Measurements from ENCODE around the gene SYNE2. TPM values are rescaled to one million over a fixed set of nuclear protein-coding genes. Genes with fewer than 3 reads are reported as not detected.

The SYNE2 gene
- total and polyA plus RNA-seq, 2 of the 8 experiments (the other 6 are each of a cell fraction or from before 2014, with no cell fraction given), result 32.6 to 46.1 TPM

- CTCF ChIA-PET (ENCODE audit: partially characterized antibody), result interaction anchor here (1.1 kb wide), 1 partner anchor 119 kb away, joined by 3 read pairs; no protein-coding TSS in a partner anchor
- no peak for TF ChIP-seq RAD21 (IDR thresholded peaks at IDR 0.05 in 1 of 2, conservative IDR thresholded peaks at IDR 0.05 in 1 of 2; ENCODE audit: low read depth in 2 of 2, low read length in 2 of 2)
- TF ChIP-seq PHF8 (conservative IDR thresholded peaks at IDR 0.05; ENCODE audit: low read depth, low read length), result no peak
- TF ChIP-seq BCL11A (IDR thresholded peaks at IDR 0.05; ENCODE audit: low read depth in 2 of 2, low read length in 2 of 2), result no peak
- TF ChIP-seq SIX5 (IDR thresholded peaks at IDR 0.05; ENCODE audit: low read depth, low read length), result no peak
- TF ChIP-seq SAP30 (IDR thresholded peaks at IDR 0.05; ENCODE audit: insufficient read depth, insufficient replicate concordance, low read length), result no peak
- TF ChIP-seq ASH2L (IDR thresholded peaks at IDR 0.05; ENCODE audit: low read length), result no peak
- TF ChIP-seq MAFK (IDR thresholded peaks at IDR 0.05; ENCODE audit: low read depth, low read length), result no peak
- no peak for TF ChIP-seq POLR2AphosphoS5 (IDR thresholded peaks at IDR 0.05; ENCODE audit: low read depth, low read length)
- no peak for TF ChIP-seq TCF12 (IDR thresholded peaks at IDR 0.05; ENCODE audit: low read depth, low read length)
- TF ChIP-seq POU5F1 (IDR thresholded peaks at IDR 0.05; ENCODE audit: low read depth, low read length), result no peak
- no peak for TF ChIP-seq SIRT6 (IDR thresholded peaks at IDR 0.05; ENCODE audit: low read length)
- no peak for TF ChIP-seq CREB1 (IDR thresholded peaks at IDR 0.05)
- TF ChIP-seq RBBP5 (IDR thresholded peaks at IDR 0.05; ENCODE audit: borderline replicate concordance, low read depth, low read length), result no peak
- Histone ChIP-seq H3K4me3 (ENCODE audit: extremely low read depth in 1 of 4, insufficient read depth in 2 of 4, low read depth in 3 of 4, low read length in 4 of 4) (no peak overlapping the region), H4K8ac (ENCODE audit: extremely low read depth, insufficient read depth, low read length) (no peak overlapping the region; the same call in 1 of the 2 replicates), H3K36me3 (ENCODE audit: control insufficient read depth in 2 of 4, insufficient read depth in 4 of 4, low read length in 3 of 4) (peaks cover 0 to 23% (median 5%) of the 10 kb centered on the region in 4 experiments; a peak in 5 of 8 replicates), H4K20me1 (replicated peaks in 1 of 2; ENCODE audit: control insufficient read depth in 1 of 2, insufficient read depth in 2 of 2, low read length in 2 of 2) (no peaks in the 10 kb centered on the region), H3K23ac (ENCODE audit: insufficient read length) (no peak overlapping the region), H3K9ac (replicated peaks in 1 of 4; ENCODE audit: extremely low read depth in 1 of 4, low read depth in 3 of 4, low read length in 3 of 4) (no peak overlapping the region), H3K4me2 (ENCODE audit: insufficient read depth in 1 of 2, low read depth in 2 of 2, low read length in 2 of 2) (no peak overlapping the region), H3K56ac (replicated peaks; ENCODE audit: insufficient read length, low read depth, low read length) (no peak overlapping the region), H3K14ac (ENCODE audit: insufficient read length) (no peak overlapping the region), H3K4ac (replicated peaks; ENCODE audit: insufficient read length, low read depth, low read length) (no peak overlapping the region), H2AK5ac (ENCODE audit: low read depth, low read length) (no peak overlapping the region), H3K23me2 (ENCODE audit: low read depth, low read length) (no peaks in the 10 kb centered on the region; the same call in none of the 2 replicates), H2BK12ac (ENCODE audit: low read depth, low read length) (no peak overlapping the region), H3K18ac (ENCODE audit: extremely low read depth, low read length) (no peak overlapping the region), H3K27ac (ENCODE audit: low read depth, low read length) (no peak overlapping the region), H2BK120ac (replicated peaks; ENCODE audit: low read depth, low read length) (no peak overlapping the region), H3K79me1 (ENCODE audit: low read depth, low read length) (no peaks in the 10 kb centered on the region; the same call in 1 of the 2 replicates), H2BK20ac (ENCODE audit: low read length) (no peak overlapping the region), H3K27me3 (replicated peaks in 1 of 4; ENCODE audit: control insufficient read depth in 3 of 4, extremely low read depth in 1 of 4, insufficient read depth in 3 of 4, low read length in 3 of 4) (no peaks in the 10 kb centered on the region), H4K5ac (ENCODE audit: insufficient read length, low read depth, low read length) (no peak overlapping the region), H3K79me2 (ENCODE audit: control insufficient read depth in 1 of 2, insufficient read depth in 2 of 2, low read length in 2 of 2) (no peaks in the 10 kb centered on the region), H2BK15ac (ENCODE audit: low read length) (no peak overlapping the region), H2BK5ac (ENCODE audit: low read depth, low read length) (no peak overlapping the region), H2AFZ (ENCODE audit: low read length) (no peak overlapping the region), H3K9me3 (ENCODE audit: insufficient read depth in 2 of 2, low read depth in 1 of 2, low read length in 1 of 2) (peaks cover 12 to 20% of the 10 kb centered on the region in 2 experiments; a peak in 3 of 4 replicates), H3K4me1 (replicated peaks in 1 of 4; ENCODE audit: control insufficient read depth in 3 of 4, insufficient read depth in 4 of 4, low read length in 3 of 4) (peaks cover 0 to 13% (median 7%) of the 10 kb centered on the region in 4 experiments; a peak in 3 of 7 replicates), H4K91ac (replicated peaks; ENCODE audit: insufficient read length, low read length) (no peak overlapping the region)
- POLR2A ChIA-PET (ENCODE audit: partially characterized antibody), result interaction anchor here (0.7 kb wide), 1 partner anchor 114 kb away, joined by 3 read pairs; no protein-coding TSS in a partner anchor
- 89% methylated on average over 7 of the region's 7 CpGs; no CpG with 5 or more reads in 1 of the 2 experiments for WGBS, 2 experiments (ENCODE audit: extremely low coverage in 1 of 2, insufficient coverage in 1 of 2, insufficient read length in 1 of 2, insufficient replicate concordance in 2 of 2, low coverage in 1 of 2, low lambda C conversion rate in 2 of 2, missing lambda C conversion rate in 1 of 2)
- DNase-seq (ENCODE audit: low read depth in 1 of 2, low spot score in 2 of 2) (no peak), FAIRE-seq (no peak)
Measured at GRCh38 chr14:64184103-64184729, 331.4 kb downstream of the SYNE2 start.

Data from H1 (cell line).